ENCODE data around the gene SALL3. TPM values are rescaled to one million over a fixed set of nuclear protein-coding genes. Genes with fewer than 3 reads are reported as not detected.

Gene SALL3
- total RNA-seq, 1 donor from 2014 or later, result 0.30 TPM

- DNase-seq (ENCODE audit: low spot score), result no peak
- intact Hi-C loops (cut with DNase I), result no loop called here
Observed at GRCh38 chr18:79048245-79048632, 68.6 kb downstream of the SALL3 start.

GRCh38 chr18:79049506-79049905 is 69.9 kb downstream of the SALL3 start:
- intact Hi-C loops (cut with DNase I), result no loop called here
- DNase-seq (ENCODE audit: low spot score), result no peak

Other genes with a start within 250 kb of the SALL3 start
- 18.5 TPM for gene ATP9B, start 89.6 kb downstream of the SALL3 start, total RNA-seq

All from cardiac septum (tissue), 1 donor.